Endometrial microvascular endothelial cells (primary cell): ENCODE measurements around the gene KDM7A. TPM values are rescaled to one million over a fixed set of nuclear protein-coding genes. Genes with fewer than 3 reads are reported as not detected.
"Not testable (repeated sequence)": the region's sequence is repeated elsewhere in the genome, so short reads cannot be mapped to it uniquely, and the experiment has no call there.

ENCODE experiments used
- in situ Hi-C: cut with HindIII; loops from 2 replicates; pipeline ENCODE4 v1.10.0; 2017; ENCODE audit warnings: low sequenced_read_pairs, low pct_unique_long_range_greater_than_20kb; ENCODE audit errors: inconsistent ontology term
- total RNA-seq: library from RNA; depleted of rRNA; stranded (reverse); fragments of >200 nt; gene quantifications from one replicate; pipeline ENCODE4 v1.2.3, GENCODE V29; 2015; ENCODE audit errors: inconsistent ontology term

The KDM7A gene
- total RNA-seq, 1 donor from 2014 or later, result 2.4 TPM

DNA sequence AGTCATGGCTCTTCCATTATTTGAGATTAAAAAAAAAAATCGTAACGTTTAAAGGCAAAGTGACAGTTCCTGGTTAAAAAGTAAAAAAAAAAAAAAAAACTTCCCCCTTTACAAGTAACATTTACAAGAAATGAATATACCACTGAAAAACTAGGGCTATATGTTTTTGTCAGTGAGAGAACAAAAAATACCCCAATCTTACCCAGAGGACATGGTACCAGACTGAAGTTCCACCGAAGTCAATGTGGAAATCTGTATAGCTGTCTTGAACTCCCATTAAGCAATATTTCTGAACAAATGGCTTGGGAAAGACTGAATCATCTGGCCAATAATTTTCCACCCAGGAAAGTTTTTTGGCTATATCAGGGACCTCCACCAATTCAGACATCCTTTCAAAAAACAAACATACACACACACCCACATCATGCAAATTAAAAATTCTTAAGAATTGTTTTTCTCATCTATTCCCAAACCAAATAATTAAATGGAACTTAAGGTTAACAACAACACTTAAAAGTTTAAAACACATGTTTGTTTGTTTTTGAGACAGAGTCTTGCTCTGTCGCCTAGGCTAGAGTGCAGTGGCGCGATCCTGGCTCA lies 50.2 kb downstream of the KDM7A start:
- in situ Hi-C loops, result no loop called here

- in situ Hi-C loops, result no loop called here
Observed at GRCh38 chr7:140122965-140123364, 53.8 kb downstream of the KDM7A start.

- in situ Hi-C loops, result no loop called here
Observed at GRCh38 chr7:140121326-140121725, 55.5 kb downstream of the KDM7A start.

DNA sequence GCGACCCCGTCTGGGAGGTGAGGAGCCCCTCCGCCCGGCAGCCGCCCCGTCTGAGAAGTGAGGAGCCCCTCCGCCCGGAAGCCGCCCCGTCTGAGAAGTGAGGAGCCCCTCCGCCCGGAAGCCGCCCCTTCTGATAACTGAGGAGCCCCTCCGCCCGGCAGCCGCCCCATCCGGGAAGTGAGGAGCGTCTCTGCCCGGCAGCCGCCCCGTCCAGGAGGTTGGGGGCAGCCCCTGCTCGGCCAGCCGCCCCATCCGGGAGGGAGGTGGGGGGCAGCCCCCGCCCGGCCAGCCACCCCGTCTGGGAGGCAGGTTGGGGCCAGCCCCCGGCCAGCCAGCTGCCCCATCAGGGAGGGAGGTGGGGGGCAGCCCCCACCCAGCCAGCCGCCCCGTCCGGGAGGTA lies 62.0 kb downstream of the KDM7A start:
- in situ Hi-C loops, result not testable (repeated sequence)

GRCh38 chr7:140108777-140109176 lies 68.0 kb downstream of the KDM7A start:
- in situ Hi-C loops, result not testable (repeated sequence)

- in situ Hi-C loops, result no loop called here
Observed at GRCh38 chr7:140096459-140096858, 80.3 kb downstream of the KDM7A start.

GRCh38 chr7:140093375-140093774 lies 83.4 kb downstream of the KDM7A start:
- in situ Hi-C loops, result no loop called here

DNA sequence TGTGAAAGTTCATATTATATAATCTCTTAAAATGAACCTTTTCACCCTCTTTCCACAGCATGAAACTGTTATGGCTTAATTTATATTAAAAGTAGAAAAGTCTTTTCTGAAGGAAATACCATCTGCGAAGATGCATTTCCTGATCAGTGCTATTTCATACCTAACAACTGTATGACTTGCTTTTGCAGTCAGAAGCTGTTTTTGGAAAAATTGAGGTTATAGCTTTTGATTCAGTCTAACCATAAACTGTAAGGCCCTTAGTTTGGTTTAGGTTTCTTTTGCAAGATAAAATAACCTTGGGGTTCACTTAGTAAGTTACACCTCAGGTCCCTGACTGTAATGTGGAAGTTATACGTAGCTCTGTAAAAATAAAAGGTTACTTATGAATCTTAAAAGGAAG lies 91.3 kb downstream of the KDM7A start:
- in situ Hi-C loops, result no loop called here

DNA sequence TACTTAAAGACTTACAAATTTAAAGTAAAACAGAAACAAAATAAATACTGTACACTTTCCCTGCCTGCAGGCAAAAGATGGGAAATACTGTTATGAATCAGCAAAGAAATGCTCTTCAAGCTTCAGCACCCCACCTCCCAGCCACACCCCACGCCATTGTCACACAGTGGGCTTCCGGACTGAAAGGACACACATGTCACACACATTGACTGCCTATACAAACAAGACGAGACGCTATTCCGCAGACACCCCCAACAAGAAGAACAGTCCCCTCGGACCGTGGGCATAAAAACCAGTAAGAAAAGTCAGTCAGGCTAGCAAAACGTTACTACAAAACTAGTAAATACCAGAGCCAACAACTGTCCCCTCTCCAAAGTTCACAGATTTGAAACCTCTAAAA lies 91.8 kb downstream of the KDM7A start:
- in situ Hi-C loops, result no loop called here

DNA sequence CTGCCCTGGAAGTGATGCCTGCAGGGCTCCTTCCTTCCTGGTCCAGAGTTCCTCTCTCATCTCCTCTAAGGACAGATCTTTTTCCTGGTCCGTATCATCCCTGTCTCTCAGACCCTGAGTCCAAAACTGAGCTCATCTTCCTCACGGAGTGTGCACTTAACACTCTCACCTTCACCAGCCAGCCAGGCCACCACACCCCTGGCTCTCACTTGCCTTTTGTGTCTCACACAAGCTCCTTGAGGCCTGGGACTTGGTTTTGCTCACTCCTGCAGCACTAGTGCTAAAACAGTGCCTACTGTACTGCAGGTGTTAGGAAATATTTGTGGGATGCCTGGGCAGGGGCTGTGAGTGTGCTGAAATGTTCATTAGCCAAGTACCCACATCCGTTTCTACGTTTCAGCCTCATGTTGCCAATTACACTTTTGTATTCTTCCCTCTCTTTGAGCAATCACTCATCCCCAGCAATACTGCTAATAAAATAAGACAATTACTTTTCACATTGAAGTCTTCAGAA lies 92.6 kb downstream of the KDM7A start:
- in situ Hi-C loops, result no loop called here

DNA sequence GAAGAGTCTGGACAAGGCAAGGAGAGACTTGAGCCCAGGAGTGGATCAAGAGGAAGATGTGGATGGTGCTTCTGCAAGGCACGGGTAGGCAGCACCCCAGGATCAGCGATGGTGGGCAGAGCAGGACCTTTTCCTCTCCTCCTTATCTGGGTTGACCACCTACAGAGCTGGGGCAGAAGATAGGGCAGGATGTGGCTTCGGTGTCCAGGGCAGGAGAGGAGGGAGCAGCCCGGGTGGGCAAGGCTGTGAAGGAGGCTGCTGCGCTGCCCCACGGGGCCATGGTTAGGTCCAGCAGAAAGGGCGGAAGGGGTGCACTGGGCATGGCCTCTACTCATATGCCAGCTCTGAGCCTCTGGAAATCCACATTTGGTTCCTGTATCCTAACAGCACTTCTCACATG lies 94.0 kb downstream of the KDM7A start:
- in situ Hi-C loops, result no loop called here

GRCh38 chr7:140081774-140082425 lies 94.9 kb downstream of the KDM7A start:
- in situ Hi-C loops, result no loop called here

GRCh38 chr7:140080919-140081318 lies 95.9 kb downstream of the KDM7A start:
- in situ Hi-C loops, result no loop called here

- in situ Hi-C loops, result no loop called here
Observed at GRCh38 chr7:140079121-140079536, 97.7 kb downstream of the KDM7A start.

DNA sequence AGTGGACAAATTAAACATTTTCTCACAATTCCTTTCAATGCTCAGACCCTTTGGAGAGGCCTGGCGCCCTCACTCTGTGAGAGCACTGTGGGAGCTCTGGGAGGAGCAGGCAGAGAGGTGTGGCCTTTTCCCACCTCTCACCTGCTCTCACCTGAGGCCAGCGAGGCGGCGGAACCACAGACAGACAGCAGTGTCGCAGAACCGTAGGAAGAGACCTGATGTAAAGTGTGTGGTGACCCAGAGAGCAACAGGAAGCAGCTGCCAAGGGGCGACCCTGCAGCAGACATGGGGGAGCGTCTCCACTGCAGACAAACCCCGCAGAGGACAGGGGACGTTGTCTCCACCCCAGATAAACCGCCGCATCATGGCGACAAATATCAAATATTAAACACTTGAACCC lies 98.4 kb downstream of the KDM7A start:
- in situ Hi-C loops, result no loop called here

- in situ Hi-C loops, result no loop called here
Observed at GRCh38 chr7:140074780-140075179, 102.0 kb downstream of the KDM7A start.

GRCh38 chr7:140070546-140070945 lies 106.2 kb downstream of the KDM7A start:
- in situ Hi-C loops, result no loop called here

DNA sequence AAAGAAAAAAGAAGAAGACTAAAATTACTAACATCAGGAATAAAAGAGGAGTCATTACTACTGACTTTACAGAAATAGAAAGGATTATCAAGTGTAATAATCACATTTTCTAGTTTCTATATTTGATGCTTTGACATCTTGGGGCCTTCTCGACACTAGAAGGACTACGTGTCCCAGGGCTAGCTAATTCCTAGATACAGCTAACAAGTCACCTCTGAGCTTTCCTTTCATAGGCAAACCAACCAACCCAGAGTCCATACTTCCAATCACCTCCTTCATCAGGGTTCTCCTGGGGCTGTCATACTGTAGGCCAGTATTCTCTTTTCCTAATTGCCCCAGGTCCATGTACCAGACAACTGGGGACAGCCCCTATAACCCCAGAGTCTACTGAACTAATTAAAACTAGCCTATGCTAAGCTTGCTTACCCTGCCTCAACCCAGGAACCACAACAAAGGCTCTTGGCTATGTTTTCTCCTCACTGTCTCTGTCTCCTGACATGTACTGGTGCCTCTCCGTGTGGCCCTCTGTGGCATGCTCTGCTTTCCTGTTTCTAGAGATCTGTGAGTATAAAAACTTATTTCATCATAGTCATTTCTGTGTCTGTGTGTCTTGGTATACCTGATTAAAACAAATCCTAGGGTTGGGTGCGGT lies 107.4 kb downstream of the KDM7A start:
- in situ Hi-C loops, result no loop called here

GRCh38 chr7:140068033-140068432 lies 108.8 kb downstream of the KDM7A start:
- in situ Hi-C loops, result no loop called here

- in situ Hi-C loops, result no loop called here
Observed at GRCh38 chr7:140067052-140067451, 109.7 kb downstream of the KDM7A start.
